ENCODE measurements around the gene RASSF3.

The RASSF3 gene

GRCh38 chr12:64669270-64669842 is 59.1 kb downstream of the RASSF3 start:
- DNase-seq (ENCODE audit: low read depth in 2 of 2) = no peak

DNA sequence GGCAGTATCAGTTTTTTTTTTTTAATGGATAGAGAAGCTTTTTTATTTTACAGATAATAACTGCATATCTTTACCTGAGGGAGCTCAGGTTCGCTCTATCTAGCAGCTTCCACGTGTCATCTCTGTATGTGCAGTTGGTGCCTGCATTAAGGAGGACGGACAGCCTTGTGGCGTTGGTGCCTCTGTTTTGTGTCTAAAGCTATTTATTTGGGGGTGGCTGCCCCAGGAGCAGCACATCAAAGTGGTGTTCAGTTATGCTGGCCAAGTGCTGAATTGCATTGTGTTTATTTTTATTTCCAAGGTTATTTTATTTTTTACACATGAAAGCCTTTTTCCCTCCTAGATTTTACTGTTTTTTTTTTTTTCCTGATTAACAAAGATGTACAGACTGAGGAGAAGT is 59.7 kb downstream of the RASSF3 start:
- no peak for DNase-seq (ENCODE audit: low read depth in 2 of 2)

DNA sequence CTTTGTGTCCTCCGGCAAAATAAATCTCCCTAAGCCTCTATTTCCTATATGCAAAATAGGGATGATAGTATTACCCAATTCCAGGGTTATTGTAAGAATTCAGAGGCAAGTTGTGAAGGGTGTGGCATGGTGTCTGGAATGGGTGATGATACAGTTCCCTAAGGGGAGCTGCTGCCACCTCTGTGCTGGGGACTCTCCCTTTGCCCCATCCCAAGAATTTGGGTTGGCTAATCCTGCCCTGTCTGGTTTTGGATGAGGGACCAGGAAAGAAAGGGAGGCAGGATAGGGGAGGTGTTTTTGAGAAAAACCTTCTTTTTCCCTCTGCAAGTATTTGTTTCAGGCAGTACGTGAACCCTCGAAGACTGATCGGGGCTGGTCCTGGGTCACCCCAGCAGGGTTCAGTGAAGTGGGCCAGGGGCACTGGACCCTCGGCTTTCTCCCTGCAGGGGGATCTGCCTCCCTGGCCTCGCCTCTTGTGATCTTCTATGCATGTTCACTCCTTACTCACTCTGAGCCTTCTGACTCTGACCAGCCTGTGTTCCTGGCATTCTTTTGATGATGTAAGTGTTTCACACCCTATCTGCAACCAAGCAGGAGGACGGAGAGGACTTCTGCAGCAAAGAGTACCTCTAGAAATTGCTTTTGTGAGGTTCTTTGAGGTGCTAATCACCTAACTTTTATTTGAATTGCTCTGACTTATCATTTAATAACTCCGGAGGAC is 60.8 kb downstream of the RASSF3 start:
- no peak for DNase-seq (ENCODE audit: low read depth in 2 of 2)

DNA sequence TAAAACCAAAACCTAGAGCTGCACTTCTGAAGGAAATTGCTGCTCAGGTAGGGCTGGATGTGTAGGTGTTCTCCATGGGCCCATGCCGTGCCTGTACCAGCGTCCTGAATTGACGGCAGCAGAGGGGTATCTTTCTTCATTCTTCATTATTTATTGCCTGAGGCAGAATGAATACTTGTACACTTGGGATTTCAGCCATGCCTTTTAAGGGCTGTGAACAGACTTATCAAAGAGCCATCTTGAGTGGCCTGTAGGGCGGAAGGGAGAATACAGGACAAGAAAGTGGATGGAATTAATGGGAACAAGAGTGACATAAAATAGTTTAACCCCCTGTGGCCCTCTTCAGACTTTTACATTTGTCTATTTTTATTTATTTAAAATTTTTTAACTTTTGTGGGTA is 61.4 kb downstream of the RASSF3 start:
- DNase-seq (ENCODE audit: low read depth in 2 of 2) = no peak

- DNase-seq (ENCODE audit: low read depth in 2 of 2) = no peak
Measured at GRCh38 chr12:64672925-64673409, 62.7 kb downstream of the RASSF3 start.

- DNase-seq (ENCODE audit: low read depth in 2 of 2) = no peak
Measured at GRCh38 chr12:64673490-64674169, 63.3 kb downstream of the RASSF3 start.

- no peak for DNase-seq (ENCODE audit: low read depth in 2 of 2)
Measured at GRCh38 chr12:64674367-64674922, 64.2 kb downstream of the RASSF3 start.

- no peak for DNase-seq (ENCODE audit: low read depth in 2 of 2)
Measured at GRCh38 chr12:64675795-64676194, 65.5 kb downstream of the RASSF3 start.

DNA sequence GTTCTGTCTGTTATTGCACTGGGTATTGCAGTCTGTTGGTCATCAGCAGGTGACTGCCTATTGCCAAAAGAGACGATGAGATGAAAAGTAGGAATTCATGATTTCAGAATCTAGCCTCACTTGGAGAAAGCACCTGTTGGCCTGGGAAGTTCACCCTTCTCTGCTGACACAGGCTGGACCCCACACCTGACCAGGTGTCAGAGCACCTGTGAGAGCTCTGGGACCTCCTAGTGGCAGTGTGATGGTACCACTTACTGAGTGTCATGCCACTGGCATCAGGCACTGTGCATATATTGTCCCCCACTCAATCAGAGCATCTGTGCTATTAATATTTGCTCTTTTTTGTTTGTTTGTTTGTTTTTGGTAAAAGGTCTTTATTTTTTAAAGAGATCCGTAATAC is 68.0 kb downstream of the RASSF3 start:
- DNase-seq (ENCODE audit: low read depth in 2 of 2) = no peak

DNA sequence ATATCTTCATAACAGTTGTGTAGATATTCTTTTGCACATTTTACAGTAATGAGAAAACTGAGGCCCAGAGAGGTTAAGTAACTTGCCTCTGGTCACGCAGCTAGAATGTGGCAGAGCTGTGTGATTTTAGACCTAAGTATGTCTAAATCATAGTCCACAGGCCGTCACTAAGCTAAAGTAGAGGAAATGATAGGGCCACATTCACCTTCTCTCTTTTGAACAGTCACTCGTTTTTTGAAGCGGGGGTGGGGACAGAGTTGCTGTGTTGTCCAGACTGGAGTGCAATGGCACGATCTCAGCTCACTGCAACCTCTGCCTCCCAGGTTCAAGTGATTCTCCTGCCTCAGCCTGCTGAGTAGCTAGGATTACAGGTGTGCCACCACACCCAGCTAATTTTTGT is 68.5 kb downstream of the RASSF3 start:
- no peak for DNase-seq (ENCODE audit: low read depth in 2 of 2)

- DNase-seq (ENCODE audit: low read depth in 2 of 2) = peak in 1 of 2 donors; percentile 26
Measured at GRCh38 chr12:64679487-64680001, 69.2 kb downstream of the RASSF3 start.

- no peak for DNase-seq (ENCODE audit: low read depth in 2 of 2)
Measured at GRCh38 chr12:64680235-64680634, 69.9 kb downstream of the RASSF3 start.

DNA sequence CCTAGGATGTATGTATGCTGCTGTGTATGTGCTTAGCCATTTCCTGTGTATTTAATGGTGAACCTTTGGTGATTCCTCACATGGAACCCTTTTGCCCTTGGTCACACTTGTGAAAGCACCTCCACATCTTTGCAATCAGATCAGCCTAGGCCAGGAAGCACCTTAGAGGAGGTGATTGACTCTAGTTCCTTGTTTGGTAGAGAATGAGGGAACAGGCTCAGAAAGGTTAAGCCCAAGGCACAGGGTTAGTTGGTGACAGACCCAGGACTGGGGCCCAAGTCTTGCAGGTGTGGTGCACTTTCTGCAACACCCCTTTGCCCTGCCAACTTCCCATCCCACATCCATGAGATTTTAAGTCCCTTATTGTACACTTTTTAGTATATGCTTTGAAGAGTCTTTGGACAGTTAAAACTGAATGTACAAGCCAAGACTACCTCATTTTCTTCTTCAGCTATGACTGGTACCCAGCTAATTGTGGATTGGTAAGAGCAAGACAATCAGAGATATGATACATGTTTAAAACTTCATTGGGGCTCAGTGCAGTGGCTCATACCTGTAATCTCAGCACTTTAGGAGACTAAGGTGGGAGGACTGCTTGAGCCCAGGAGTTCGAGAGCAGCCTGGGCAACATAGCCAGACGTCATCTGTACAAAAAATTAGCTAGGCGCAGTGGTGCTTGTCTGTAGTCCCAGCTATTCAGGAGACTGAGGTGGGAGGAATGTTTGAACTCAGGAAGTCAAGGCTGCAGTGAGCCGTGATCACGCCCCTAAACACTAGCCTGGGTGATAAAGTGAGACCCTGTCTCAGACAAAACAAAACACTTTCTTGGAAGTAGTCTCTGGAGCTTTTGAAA is 71.1 kb downstream of the RASSF3 start:
- no peak for DNase-seq (ENCODE audit: low read depth in 2 of 2)

DNA sequence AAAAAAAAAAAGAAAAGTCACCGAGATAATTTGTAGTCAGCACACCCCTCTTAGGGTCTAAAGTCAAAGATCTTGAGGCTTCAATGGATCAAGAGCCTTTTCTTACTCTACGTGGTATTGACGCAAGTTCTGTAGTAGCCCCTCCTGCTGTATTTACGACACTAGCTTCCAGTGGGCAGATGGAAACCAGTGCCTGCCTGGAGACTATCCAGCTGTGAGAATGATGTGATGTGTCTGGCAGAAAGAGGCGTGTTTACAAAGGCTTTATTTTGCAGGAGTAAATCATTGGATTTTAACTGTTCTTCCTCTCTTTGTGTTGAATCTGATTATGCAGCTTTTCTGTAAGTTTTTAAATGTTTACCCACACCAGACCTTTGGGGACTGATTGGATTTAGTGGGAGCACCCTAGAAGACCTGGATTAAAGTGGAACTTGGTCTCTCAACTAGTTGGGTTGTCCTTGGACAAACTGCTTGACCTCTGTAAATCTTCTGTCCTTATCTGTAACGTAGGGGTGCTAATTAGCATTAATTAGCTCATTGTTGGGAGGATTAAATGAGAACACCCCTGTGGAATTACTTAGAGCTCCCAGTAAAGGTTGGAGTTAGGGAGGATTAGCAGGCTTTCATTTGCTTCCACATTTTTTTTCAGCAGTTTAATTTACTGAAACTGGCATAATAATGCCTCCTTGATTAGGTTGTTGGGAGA is 72.4 kb downstream of the RASSF3 start:
- no peak for DNase-seq (ENCODE audit: low read depth in 2 of 2)

- DNase-seq (ENCODE audit: low read depth in 2 of 2) = no peak
Measured at GRCh38 chr12:64683816-64684543, 73.7 kb downstream of the RASSF3 start.

DNA sequence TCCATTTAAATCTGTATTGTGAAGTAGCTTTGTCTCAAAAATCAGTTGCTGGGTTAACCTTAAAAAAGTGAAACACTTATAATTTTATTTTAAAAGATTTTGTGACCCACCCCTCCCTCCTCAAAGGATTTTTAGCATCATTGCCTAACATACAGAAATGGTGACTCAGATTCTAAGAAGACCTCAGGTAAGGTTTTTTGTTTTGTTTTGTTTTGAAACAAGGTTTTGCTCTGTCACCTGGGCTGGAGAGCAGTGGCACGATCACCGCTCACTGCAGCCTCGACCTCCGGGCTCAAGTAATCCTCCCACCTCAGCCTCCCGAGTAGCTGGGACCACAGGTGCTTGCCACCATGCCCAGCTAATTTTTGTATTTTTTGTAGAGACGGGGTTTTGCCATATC is 74.8 kb downstream of the RASSF3 start:
- no peak for DNase-seq (ENCODE audit: low read depth in 2 of 2)

DNA sequence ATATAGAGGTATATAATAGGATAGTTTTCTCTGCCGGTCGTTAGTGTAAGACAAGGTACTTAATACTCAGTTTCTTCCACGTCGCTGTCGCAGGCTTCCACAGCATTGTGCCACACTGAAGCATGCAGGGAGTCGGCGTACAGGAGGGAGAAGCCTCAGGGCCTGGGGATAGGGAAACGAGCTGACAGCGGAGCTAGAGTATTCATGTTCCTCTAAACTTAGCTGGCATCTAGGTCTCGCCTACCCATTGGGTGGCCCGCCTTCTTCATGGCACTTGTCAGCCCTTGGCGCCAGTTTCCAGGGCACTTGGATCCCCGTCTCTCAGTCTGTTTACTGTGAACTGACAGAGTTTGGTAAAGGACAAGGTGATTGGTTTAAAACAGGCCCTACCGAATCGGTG is 75.3 kb downstream of the RASSF3 start:
- no peak for DNase-seq (ENCODE audit: low read depth in 2 of 2)

DNA sequence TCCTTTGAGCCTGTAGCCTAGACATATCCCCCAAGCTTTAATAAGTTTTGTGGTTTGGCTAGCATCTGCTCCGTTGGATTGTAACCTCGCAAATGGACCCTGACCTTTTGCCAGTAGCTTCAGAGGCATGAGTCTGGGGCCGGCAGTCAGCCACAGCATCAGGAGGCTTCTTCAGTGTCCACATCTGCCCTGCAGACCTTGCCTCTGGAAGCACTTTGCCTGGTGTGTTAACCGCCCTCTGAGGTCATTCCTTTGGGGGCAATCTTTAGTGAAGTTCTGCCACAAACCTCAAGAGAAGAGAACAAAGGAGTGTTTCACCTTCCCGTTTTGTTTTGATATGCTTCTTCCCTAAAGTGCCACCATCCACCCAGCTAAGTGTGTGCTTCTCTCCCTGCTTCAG is 77.5 kb downstream of the RASSF3 start:
- no peak for DNase-seq (ENCODE audit: low read depth in 2 of 2)

DNA sequence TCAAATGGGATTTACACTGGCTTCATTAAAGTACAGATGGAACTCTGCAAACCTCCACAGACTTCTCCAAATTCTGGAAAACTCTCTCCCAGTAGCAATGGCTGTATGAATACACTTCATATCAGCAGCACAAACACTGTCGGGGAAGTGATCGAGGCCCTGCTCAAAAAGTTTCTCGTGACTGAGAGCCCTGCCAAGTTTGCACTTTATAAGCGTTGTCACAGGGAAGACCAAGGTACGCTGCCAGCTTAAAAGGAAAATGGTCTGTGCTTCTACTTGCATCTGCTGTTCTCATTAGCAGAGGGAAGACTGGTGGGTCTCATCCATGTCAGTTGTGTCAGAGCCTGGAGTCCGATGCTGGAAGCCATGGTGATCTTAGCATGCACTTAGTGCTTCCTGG is 77.9 kb downstream of the RASSF3 start:
- no peak for DNase-seq (ENCODE audit: low read depth in 2 of 2)

- DNase-seq (ENCODE audit: low read depth in 2 of 2) = no peak
Measured at GRCh38 chr12:64688715-64689114, 78.4 kb downstream of the RASSF3 start.
